Measurements from ENCODE around the gene FGF3. TPM values are rescaled to one million over a fixed set of nuclear protein-coding genes. Genes with fewer than 3 reads are reported as not detected.
A peak's percentile ranks its signal among the peaks of the same experiment; 100 is the strongest.

The FGF3 gene
- total and polyA plus RNA-seq, 9 of the 15 experiments (the other 6 are each of a cell fraction or from before 2014, with no cell fraction given) = not detected

GRCh38 chr11:69778373-69778772 lies 40.8 kb downstream of the FGF3 start:
- peaks cover 0 to 19% of the 10 kb centered on the region in 2 experiments; a peak in 1 of 5 replicates for H3K4me1 ChIP-seq (replicated peaks in 1 of 2; ENCODE audit: control insufficient read depth in 2 of 2, insufficient read depth in 2 of 2, low read length in 2 of 2)
- no peak overlapping the region for H3K9ac ChIP-seq (ENCODE audit: insufficient read depth in 1 of 2, low read depth in 2 of 2, low read length in 2 of 2)
- H4K20me1 ChIP-seq (replicated peaks; ENCODE audit: control insufficient read depth, insufficient read depth, low read length) = peaks cover 4% of the 10 kb centered on the region; the same call in 1 of the 2 replicates
- H3K4me2 ChIP-seq (ENCODE audit: insufficient read depth, low read length) = no peak overlapping the region
- TF ChIP-seq THRB (CRISPR knock-in tag; conservative IDR thresholded peaks at IDR 0.05) (no peak), RBM25 (IDR thresholded peaks at IDR 0.05; ENCODE audit: low read depth, low read length, severe bottlenecking) (peak; percentile 81)
- ATAC-seq = no peak
- in situ Hi-C loops (cut with MboI) = no loop called here
- DNase-seq (ENCODE audit: extremely low read depth in 1 of 4, low spot score in 3 of 4) = no peak
- H3K9me3 ChIP-seq (replicated peaks; ENCODE audit: control insufficient read depth, insufficient read depth, low read depth, low read length) = no peaks in the 10 kb centered on the region
- H3K27me3 ChIP-seq (ENCODE audit: control insufficient read depth in 2 of 2, insufficient read depth in 2 of 2, low read length in 2 of 2) = peaks cover 25 to 65% of the 10 kb centered on the region in 2 experiments; a peak in 4 of 5 replicates
- H3K9me1 ChIP-seq (ENCODE audit: control insufficient read depth, insufficient read depth, low read length) = no peaks in the 10 kb centered on the region
- FAIRE-seq = no peak
- intact Hi-C loops (cut with micrococcal nuclease) = no loop called here
- no peaks in the 10 kb centered on the region for H3K36me3 ChIP-seq (ENCODE audit: control insufficient read depth, insufficient read depth, low read length)
- no peaks in the 10 kb centered on the region for H3K79me2 ChIP-seq (ENCODE audit: control insufficient read depth, insufficient read depth, low read length)
- no TSS peak for BruUV-seq (replicated peaks)
- no peak overlapping the region for H2AFZ ChIP-seq (ENCODE audit: low read depth, low read length)
- ChIA-PET POLR2A (interaction anchor here (0.5 to 1.2 kb wide), 4 partner anchors 14 to 899 kb away, joined by 3 to 5 read pairs (median 4); no protein-coding TSS in a partner anchor), CTCF (ENCODE audit: low intra/inter-chr PET ratio) (no interaction called here)
- 9% methylated on average over 8 of the region's 8 CpGs for WGBS (ENCODE audit: insufficient coverage, low coverage, missing lambda C conversion rate)
- H3K4me3 ChIP-seq = no peak overlapping the region
- no peak overlapping the region for H3K27ac ChIP-seq (ENCODE audit: extremely low read depth, low read depth, low read length)

- intact Hi-C loops (cut with micrococcal nuclease) = no loop called here
- ChIA-PET POLR2A (no interaction called here), CTCF (ENCODE audit: low intra/inter-chr PET ratio) (no interaction called here)
- Histone ChIP-seq H3K36me3 (ENCODE audit: control insufficient read depth, insufficient read depth, low read length) (no peaks in the 10 kb centered on the region), H3K4me2 (ENCODE audit: insufficient read depth, low read length) (no peak within 1 kb of the TSS), H3K9me1 (ENCODE audit: control insufficient read depth, insufficient read depth, low read length) (no peaks in the 10 kb centered on the region), H3K9me3 (replicated peaks; ENCODE audit: control insufficient read depth, insufficient read depth, low read depth, low read length) (no peaks in the 10 kb centered on the region), H3K4me1 (replicated peaks in 1 of 2; ENCODE audit: control insufficient read depth in 2 of 2, insufficient read depth in 2 of 2, low read length in 2 of 2) (peaks cover 0 to 19% of the 10 kb centered on the region in 2 experiments; a peak in 1 of 5 replicates), H3K9ac (ENCODE audit: insufficient read depth in 1 of 2, low read depth in 2 of 2, low read length in 2 of 2) (no peak within 1 kb of the TSS), H3K4me3 (no peak within 1 kb of the TSS), H3K79me2 (ENCODE audit: control insufficient read depth, insufficient read depth, low read length) (no peaks in the 10 kb centered on the region), H3K27me3 (ENCODE audit: control insufficient read depth in 2 of 2, insufficient read depth in 2 of 2, low read length in 2 of 2) (peaks cover 44 to 62% of the 10 kb centered on the region in 2 experiments), H3K27ac (ENCODE audit: extremely low read depth, low read depth, low read length) (no peak within 1 kb of the TSS), H4K20me1 (replicated peaks; ENCODE audit: control insufficient read depth, insufficient read depth, low read length) (peaks cover 4% of the 10 kb centered on the region; the same call in 1 of the 2 replicates), H2AFZ (ENCODE audit: low read depth, low read length) (no peak within 1 kb of the TSS)
- FAIRE-seq (no peak), DNase-seq (ENCODE audit: extremely low read depth in 1 of 4, low spot score in 3 of 4) (no peak), ATAC-seq (no peak)
- TF ChIP-seq SPI1 (IDR thresholded peaks at IDR 0.05; ENCODE audit: borderline replicate concordance, low read depth, low read length) (peak; percentile 22; the same call in 1 of the 2 replicates), MTA3 (IDR thresholded peaks at IDR 0.05; ENCODE audit: borderline replicate concordance) (no peak)
- no TSS peak for BruUV-seq (replicated peaks)
- in situ Hi-C loops (cut with MboI) = no loop called here
- 19% methylated on average over 8 of the region's 66 CpGs for WGBS (ENCODE audit: insufficient coverage, low coverage, missing lambda C conversion rate)
Observed at GRCh38 chr11:69775163-69775755, 44.0 kb downstream of the FGF3 start, which contains the start of gene FGF4. Gene FGF4, minus strand, starts transcription at chr11:69775341. Its CDS starts 257 bp downstream, at chr11:69775084.

All from K562 (cell line).